ENCODE measurements around the gene ATM.

The ATM gene

DNA sequence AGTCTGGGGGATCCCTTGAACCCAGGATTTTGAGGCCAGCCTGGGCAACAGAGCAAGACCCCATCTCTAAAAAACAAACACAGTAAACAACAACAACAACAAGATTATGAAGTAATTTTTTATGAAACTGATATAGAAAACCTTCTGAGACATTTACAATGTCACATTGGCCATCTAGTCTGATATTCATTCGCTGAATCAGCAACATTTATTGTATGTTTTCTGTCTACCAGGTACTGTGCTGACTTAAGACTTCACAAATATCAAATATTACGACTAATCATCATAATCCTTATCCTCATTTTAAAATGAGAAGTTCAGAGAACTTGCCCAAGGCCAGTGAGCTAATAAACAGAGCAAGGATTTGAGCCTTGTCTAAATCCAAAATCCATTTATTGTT, 120.8 kb downstream of the ATM start:
- no peak for TF ChIP-seq SPI1 (IDR thresholded peaks at IDR 0.05; ENCODE audit: borderline replicate concordance, low read depth)
- no peak for TF ChIP-seq POLR2AphosphoS5 (IDR thresholded peaks at IDR 0.05; ENCODE audit: low read depth)
- TF ChIP-seq, protein P1, sequence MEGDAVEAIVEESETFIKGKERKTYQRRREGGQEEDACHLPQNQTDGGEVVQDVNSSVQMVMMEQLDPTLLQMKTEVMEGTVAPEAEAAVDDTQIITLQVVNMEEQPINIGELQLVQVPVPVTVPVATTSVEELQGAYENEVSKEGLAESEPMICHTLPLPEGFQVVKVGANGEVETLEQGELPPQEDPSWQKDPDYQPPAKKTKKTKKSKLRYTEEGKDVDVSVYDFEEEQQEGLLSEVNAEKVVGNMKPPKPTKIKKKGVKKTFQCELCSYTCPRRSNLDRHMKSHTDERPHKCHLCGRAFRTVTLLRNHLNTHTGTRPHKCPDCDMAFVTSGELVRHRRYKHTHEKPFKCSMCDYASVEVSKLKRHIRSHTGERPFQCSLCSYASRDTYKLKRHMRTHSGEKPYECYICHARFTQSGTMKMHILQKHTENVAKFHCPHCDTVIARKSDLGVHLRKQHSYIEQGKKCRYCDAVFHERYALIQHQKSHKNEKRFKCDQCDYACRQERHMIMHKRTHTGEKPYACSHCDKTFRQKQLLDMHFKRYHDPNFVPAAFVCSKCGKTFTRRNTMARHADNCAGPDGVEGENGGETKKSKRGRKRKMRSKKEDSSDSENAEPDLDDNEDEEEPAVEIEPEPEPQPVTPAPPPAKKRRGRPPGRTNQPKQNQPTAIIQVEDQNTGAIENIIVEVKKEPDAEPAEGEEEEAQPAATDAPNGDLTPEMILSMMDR (IDR thresholded peaks at IDR 0.05; ENCODE audit: insufficient read depth, low read length), result no peak
- no peak for TF ChIP-seq GABPA (IDR thresholded peaks at IDR 0.05; ENCODE audit: low read depth)
- TF ChIP-seq, protein P2, sequence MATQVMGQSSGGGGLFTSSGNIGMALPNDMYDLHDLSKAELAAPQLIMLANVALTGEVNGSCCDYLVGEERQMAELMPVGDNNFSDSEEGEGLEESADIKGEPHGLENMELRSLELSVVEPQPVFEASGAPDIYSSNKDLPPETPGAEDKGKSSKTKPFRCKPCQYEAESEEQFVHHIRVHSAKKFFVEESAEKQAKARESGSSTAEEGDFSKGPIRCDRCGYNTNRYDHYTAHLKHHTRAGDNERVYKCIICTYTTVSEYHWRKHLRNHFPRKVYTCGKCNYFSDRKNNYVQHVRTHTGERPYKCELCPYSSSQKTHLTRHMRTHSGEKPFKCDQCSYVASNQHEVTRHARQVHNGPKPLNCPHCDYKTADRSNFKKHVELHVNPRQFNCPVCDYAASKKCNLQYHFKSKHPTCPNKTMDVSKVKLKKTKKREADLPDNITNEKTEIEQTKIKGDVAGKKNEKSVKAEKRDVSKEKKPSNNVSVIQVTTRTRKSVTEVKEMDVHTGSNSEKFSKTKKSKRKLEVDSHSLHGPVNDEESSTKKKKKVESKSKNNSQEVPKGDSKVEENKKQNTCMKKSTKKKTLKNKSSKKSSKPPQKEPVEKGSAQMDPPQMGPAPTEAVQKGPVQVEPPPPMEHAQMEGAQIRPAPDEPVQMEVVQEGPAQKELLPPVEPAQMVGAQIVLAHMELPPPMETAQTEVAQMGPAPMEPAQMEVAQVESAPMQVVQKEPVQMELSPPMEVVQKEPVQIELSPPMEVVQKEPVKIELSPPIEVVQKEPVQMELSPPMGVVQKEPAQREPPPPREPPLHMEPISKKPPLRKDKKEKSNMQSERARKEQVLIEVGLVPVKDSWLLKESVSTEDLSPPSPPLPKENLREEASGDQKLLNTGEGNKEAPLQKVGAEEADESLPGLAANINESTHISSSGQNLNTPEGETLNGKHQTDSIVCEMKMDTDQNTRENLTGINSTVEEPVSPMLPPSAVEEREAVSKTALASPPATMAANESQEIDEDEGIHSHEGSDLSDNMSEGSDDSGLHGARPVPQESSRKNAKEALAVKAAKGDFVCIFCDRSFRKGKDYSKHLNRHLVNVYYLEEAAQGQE (IDR thresholded peaks at IDR 0.05; ENCODE audit: insufficient replicate concordance, low read depth), result no peak
- no peak for DNase-seq (ENCODE audit: low read depth in 1 of 2, low spot score in 1 of 2)
- Histone ChIP-seq H3K4me3 (replicated peaks; ENCODE audit: insufficient read depth, low read length) (no peak overlapping the region), H3K27me3 (ENCODE audit: insufficient read depth, poor library complexity, severe bottlenecking) (no peaks in the 10 kb centered on the region), H3K27ac (replicated peaks) (no peak overlapping the region)

DNA sequence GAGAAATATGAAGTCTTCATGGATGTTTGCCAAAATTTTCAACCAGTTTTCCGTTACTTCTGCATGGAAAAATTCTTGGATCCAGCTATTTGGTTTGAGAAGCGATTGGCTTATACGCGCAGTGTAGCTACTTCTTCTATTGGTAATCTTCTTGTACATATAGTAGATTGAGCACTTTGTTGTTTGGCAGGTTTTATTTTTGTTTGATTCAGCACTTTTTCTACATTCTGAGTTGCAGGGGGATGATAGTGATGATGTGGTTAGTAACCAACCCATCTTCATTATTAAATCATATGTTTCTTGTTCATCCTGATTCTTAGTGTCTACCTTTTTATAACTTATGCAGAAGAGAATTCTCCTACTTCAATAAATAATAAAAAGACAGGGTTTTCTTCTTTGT, 122.9 kb downstream of the ATM start:
- Histone ChIP-seq H3K27ac (replicated peaks) (no peak overlapping the region), H3K27me3 (ENCODE audit: insufficient read depth, poor library complexity, severe bottlenecking) (no peaks in the 10 kb centered on the region), H3K4me3 (replicated peaks; ENCODE audit: insufficient read depth, low read length) (no peak overlapping the region)
- DNase-seq (ENCODE audit: low read depth in 1 of 2, low spot score in 1 of 2), result no peak
- TF ChIP-seq, protein P2 (IDR thresholded peaks at IDR 0.05; ENCODE audit: insufficient replicate concordance, low read depth), result no peak
- TF ChIP-seq SPI1 (IDR thresholded peaks at IDR 0.05; ENCODE audit: borderline replicate concordance, low read depth), result no peak
- no peak for TF ChIP-seq POLR2AphosphoS5 (IDR thresholded peaks at IDR 0.05; ENCODE audit: low read depth)
- no peak for TF ChIP-seq GABPA (IDR thresholded peaks at IDR 0.05; ENCODE audit: low read depth)
- TF ChIP-seq, protein P1 (IDR thresholded peaks at IDR 0.05; ENCODE audit: insufficient read depth, low read length), result no peak

DNA sequence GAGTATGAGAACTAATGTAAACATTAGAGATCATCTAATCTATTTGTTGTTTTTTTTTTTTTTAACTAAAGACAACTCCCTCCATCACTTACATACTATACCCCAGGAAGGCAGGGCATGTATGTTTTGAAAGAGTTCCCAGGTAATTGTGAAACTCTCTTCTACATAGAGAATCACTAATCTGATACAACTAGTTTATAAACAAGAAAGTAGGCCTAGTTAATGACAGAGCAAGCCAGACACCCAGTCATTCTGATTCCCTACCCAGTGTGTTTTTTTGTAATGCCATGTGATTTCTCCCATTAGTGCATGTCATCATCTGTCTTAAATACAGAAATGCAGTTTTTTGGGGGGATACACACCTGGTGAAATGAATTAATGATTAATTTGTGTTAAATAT, 123.6 kb downstream of the ATM start:
- Histone ChIP-seq H3K27me3 (ENCODE audit: insufficient read depth, poor library complexity, severe bottlenecking) (no peaks in the 10 kb centered on the region), H3K27ac (replicated peaks) (no peak overlapping the region), H3K4me3 (replicated peaks; ENCODE audit: insufficient read depth, low read length) (no peak overlapping the region)
- no peak for TF ChIP-seq GABPA (IDR thresholded peaks at IDR 0.05; ENCODE audit: low read depth)
- no peak for TF ChIP-seq SPI1 (IDR thresholded peaks at IDR 0.05; ENCODE audit: borderline replicate concordance, low read depth)
- TF ChIP-seq, protein P1 (IDR thresholded peaks at IDR 0.05; ENCODE audit: insufficient read depth, low read length), result no peak
- TF ChIP-seq POLR2AphosphoS5 (IDR thresholded peaks at IDR 0.05; ENCODE audit: low read depth), result no peak
- no peak for DNase-seq (ENCODE audit: low read depth in 1 of 2, low spot score in 1 of 2)

DNA sequence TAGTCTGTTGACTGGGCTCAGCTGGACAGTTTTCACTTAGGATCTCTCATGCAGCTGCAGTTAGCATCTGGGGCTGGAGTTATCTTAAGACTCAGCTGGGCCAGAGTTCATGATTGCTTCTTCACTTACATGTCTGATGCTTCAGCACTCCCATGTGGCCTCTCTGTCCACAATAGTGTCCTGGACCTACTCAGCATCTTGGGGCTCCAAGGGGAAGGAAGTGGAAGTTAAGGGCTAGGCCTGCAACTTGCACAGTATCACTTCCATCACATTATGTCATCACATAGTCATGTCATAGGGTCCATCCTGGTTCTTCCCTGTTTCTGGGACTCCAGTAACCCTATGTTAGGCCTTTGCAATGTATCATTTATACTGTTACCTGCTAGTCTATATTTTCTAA, 128.6 kb downstream of the ATM start:
- Histone ChIP-seq H3K27me3 (ENCODE audit: insufficient read depth, poor library complexity, severe bottlenecking) (no peaks in the 10 kb centered on the region), H3K27ac (replicated peaks) (no peak overlapping the region), H3K4me3 (replicated peaks; ENCODE audit: insufficient read depth, low read length) (no peak overlapping the region)
- no peak for DNase-seq (ENCODE audit: low read depth in 1 of 2, low spot score in 1 of 2)
- TF ChIP-seq, protein P2 (IDR thresholded peaks at IDR 0.05; ENCODE audit: insufficient replicate concordance, low read depth), result no peak
- TF ChIP-seq, protein P1 (IDR thresholded peaks at IDR 0.05; ENCODE audit: insufficient read depth, low read length), result no peak
- TF ChIP-seq GABPA (IDR thresholded peaks at IDR 0.05; ENCODE audit: low read depth), result no peak
